ENCODE measurements around the gene ITFG2. TPM values are rescaled to one million over a fixed set of nuclear protein-coding genes. Genes with fewer than 3 reads are reported as not detected.
"Not testable (repeated sequence)": the region's sequence is repeated elsewhere in the genome, so short reads cannot be mapped to it uniquely, and the experiment has no call there.

Gene ITFG2
- total and polyA plus RNA-seq, 2 donors from 2014 or later: 23.6 to 48.2 TPM

DNA sequence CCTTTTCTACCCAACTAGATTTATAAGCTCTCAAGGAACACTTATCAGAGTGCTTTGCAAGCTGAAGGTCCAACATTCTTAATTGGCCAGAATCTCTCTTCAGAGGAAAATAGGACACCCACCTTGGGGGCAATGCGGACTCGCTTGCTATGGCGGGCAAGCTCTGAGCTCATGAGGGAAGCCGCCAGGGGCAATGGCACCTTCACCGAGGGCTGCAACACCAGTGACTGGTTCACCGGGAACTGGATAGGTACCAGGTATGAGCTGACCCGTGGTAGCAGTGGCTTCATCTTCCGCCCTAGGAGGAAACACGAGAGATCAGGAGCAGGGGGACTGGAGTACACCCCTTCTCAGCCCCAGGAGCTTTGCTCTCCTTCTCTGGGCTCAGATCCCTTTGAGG is 51.7 kb downstream of the ITFG2 start:
- DNase-seq (peak in 1 of 5 donors; percentile 66), FAIRE-seq (no peak)
- intact Hi-C loops (cut with DNase I): no loop called here
- Histone ChIP-seq H3K9me3 (ENCODE audit: control insufficient read depth in 2 of 3, insufficient read depth in 1 of 3, low read length in 3 of 3) (no peaks in the 10 kb centered on the region), H3K36me3 (ENCODE audit: control insufficient read depth in 2 of 3, insufficient read depth in 3 of 3, low read length in 3 of 3) (no peaks in the 10 kb centered on the region), H3K27ac (ENCODE audit: low read depth in 2 of 2, low read length in 2 of 2) (no peak overlapping the region), H3K4me3 (ENCODE audit: low read length in 3 of 3) (no peak overlapping the region), H3K27me3 (ENCODE audit: control insufficient read depth, insufficient read depth, low read length) (no peaks in the 10 kb centered on the region), H3K4me1 (ENCODE audit: control insufficient read depth in 2 of 3, insufficient read depth in 2 of 3, low read depth in 1 of 3, low read length in 3 of 3) (no peaks in the 10 kb centered on the region), H3K9ac (ENCODE audit: low read length in 3 of 3) (no peak overlapping the region)
- TF ChIP-seq, protein P1, sequence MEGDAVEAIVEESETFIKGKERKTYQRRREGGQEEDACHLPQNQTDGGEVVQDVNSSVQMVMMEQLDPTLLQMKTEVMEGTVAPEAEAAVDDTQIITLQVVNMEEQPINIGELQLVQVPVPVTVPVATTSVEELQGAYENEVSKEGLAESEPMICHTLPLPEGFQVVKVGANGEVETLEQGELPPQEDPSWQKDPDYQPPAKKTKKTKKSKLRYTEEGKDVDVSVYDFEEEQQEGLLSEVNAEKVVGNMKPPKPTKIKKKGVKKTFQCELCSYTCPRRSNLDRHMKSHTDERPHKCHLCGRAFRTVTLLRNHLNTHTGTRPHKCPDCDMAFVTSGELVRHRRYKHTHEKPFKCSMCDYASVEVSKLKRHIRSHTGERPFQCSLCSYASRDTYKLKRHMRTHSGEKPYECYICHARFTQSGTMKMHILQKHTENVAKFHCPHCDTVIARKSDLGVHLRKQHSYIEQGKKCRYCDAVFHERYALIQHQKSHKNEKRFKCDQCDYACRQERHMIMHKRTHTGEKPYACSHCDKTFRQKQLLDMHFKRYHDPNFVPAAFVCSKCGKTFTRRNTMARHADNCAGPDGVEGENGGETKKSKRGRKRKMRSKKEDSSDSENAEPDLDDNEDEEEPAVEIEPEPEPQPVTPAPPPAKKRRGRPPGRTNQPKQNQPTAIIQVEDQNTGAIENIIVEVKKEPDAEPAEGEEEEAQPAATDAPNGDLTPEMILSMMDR (IDR thresholded peaks at IDR 0.05; ENCODE audit: borderline replicate concordance, extremely low read depth, insufficient read depth): no peak

DNA sequence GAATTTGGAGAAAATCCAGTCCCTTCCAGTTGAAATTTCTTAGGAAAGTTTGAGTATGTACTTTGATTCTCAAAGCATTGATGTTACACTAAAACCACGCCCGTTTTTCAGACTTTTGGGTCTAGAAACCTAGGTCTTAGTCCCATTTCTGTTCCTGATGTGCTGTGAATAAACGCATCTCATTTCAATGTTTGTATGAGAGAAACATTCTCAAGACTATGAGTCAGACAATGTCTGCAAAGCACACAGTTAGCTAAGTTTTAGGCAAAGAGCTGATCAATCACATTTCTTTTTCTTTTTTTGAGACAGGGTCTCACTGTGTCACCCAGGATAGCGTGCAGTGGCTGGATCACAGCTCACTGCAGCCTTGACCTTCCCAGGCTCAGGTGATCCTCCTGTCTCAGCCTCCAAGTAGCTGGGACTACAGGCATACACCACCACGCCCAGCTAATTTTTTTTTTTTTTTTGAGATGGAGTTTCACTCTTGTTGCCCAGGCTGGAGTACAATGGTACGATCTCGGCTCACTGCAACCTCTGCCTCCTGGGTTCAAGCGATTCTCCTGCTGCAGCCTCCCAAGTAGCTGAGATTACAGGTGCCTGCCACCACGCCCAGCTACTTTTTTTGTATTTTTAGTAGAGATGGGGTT is 56.6 kb downstream of the ITFG2 start:
- H3K9ac ChIP-seq (ENCODE audit: low read length in 3 of 3); H3K4me3 ChIP-seq (ENCODE audit: low read length in 3 of 3); intact Hi-C loops (cut with DNase I); H3K27me3 ChIP-seq (ENCODE audit: control insufficient read depth, insufficient read depth, low read length); DNase-seq; H3K9me3 ChIP-seq (ENCODE audit: control insufficient read depth in 2 of 3, insufficient read depth in 1 of 3, low read length in 3 of 3); H3K4me1 ChIP-seq (ENCODE audit: control insufficient read depth in 2 of 3, insufficient read depth in 2 of 3, low read depth in 1 of 3, low read length in 3 of 3); H3K36me3 ChIP-seq (ENCODE audit: control insufficient read depth in 2 of 3, insufficient read depth in 3 of 3, low read length in 3 of 3); H3K27ac ChIP-seq (ENCODE audit: low read depth in 2 of 2, low read length in 2 of 2); FAIRE-seq: not testable (repeated sequence)

Other genes with a start within 250 kb of the ITFG2 start
- gene FKBP4, start 17.7 kb upstream of the ITFG2 start, total RNA-seq: 70.2 TPM
- 114 TPM for gene FKBP4, start 17.7 kb upstream of the ITFG2 start, polyA plus RNA-seq (ENCODE audit: insufficient read depth, low read depth, low replicate concordance)
- 11.7 TPM for gene NRIP2, start 22.4 kb downstream of the ITFG2 start, total RNA-seq
- gene NRIP2, start 22.4 kb downstream of the ITFG2 start, polyA plus RNA-seq (ENCODE audit: insufficient read depth, low read depth, low replicate concordance): 15.9 TPM
- not detected for gene TEX52, start 44.4 kb downstream of the ITFG2 start, total RNA-seq
- gene TEX52, start 44.4 kb downstream of the ITFG2 start, polyA plus RNA-seq (ENCODE audit: insufficient read depth, low read depth, low replicate concordance): not detected
- gene FOXM1, start 64.5 kb downstream of the ITFG2 start, total RNA-seq: 1.3 TPM
- gene FOXM1, start 64.5 kb downstream of the ITFG2 start, polyA plus RNA-seq (ENCODE audit: insufficient read depth, low read depth, low replicate concordance): 1.3 TPM
- gene RHNO1, start 64.6 kb downstream of the ITFG2 start, total RNA-seq: 17.2 TPM
- gene RHNO1, start 64.6 kb downstream of the ITFG2 start, polyA plus RNA-seq (ENCODE audit: insufficient read depth, low read depth, low replicate concordance): 15.9 TPM
- gene TULP3, start 78.2 kb downstream of the ITFG2 start, total RNA-seq: 23.0 TPM
- 20.3 TPM for gene TULP3, start 78.2 kb downstream of the ITFG2 start, polyA plus RNA-seq (ENCODE audit: insufficient read depth, low read depth, low replicate concordance)
- 40.9 TPM for gene TEAD4, start 146.7 kb downstream of the ITFG2 start, total RNA-seq
- gene TEAD4, start 146.7 kb downstream of the ITFG2 start, polyA plus RNA-seq (ENCODE audit: insufficient read depth, low read depth, low replicate concordance): 19.8 TPM

Measured in kidney (tissue), 14 donors.